Measurements from ENCODE around the gene AUH. TPM values are rescaled to one million over a fixed set of nuclear protein-coding genes. Genes with fewer than 3 reads are reported as not detected.

AUH gene
- total RNA-seq, 1 experiment from 2014 or later = 29.2 TPM

- Histone ChIP-seq H3K36me3 (ENCODE audit: insufficient read depth, low read length) (no peaks in the 10 kb centered on the region), H3K4me2 (ENCODE audit: low read depth, low read length, poor library complexity, severe bottlenecking) (no peak overlapping the region), H3K9me3 (ENCODE audit: low read length) (no peaks in the 10 kb centered on the region), H3K4me1 (ENCODE audit: low read length) (peaks cover 5% of the 10 kb centered on the region), H3K4me3 (ENCODE audit: low read length) (no peak overlapping the region), H2AFZ (ENCODE audit: low read length) (no peak overlapping the region), H4K20me1 (ENCODE audit: insufficient read depth, low read depth, low read length) (no peaks in the 10 kb centered on the region), H3K27me3 (ENCODE audit: low read length) (no peaks in the 10 kb centered on the region), H3K9ac (ENCODE audit: low read length) (no peak overlapping the region), H3K79me2 (ENCODE audit: low read length) (peaks cover 61% of the 10 kb centered on the region), H3K9me2 (replicated peaks; ENCODE audit: insufficient read depth, low read length) (no peaks in the 10 kb centered on the region), H3K27ac (ENCODE audit: low read length) (no peak overlapping the region)
- no peak for DNase-seq
Measured at GRCh38 chr9:91307279-91307678, 54.4 kb downstream of the AUH start.

GRCh38 chr9:91306296-91306630 lies 55.5 kb downstream of the AUH start:
- peaks cover 5% of the 10 kb centered on the region for H3K4me1 ChIP-seq (ENCODE audit: low read length)
- no peak overlapping the region for H3K27ac ChIP-seq (ENCODE audit: low read length)
- DNase-seq = no peak
- H3K36me3 ChIP-seq (ENCODE audit: insufficient read depth, low read length) = no peaks in the 10 kb centered on the region
- no peak overlapping the region for H3K4me3 ChIP-seq (ENCODE audit: low read length)
- no peaks in the 10 kb centered on the region for H3K9me2 ChIP-seq (replicated peaks; ENCODE audit: insufficient read depth, low read length)
- H3K27me3 ChIP-seq (ENCODE audit: low read length) = no peaks in the 10 kb centered on the region
- no peak overlapping the region for H3K9ac ChIP-seq (ENCODE audit: low read length)
- H2AFZ ChIP-seq (ENCODE audit: low read length) = no peak overlapping the region
- H3K4me2 ChIP-seq (ENCODE audit: low read depth, low read length, poor library complexity, severe bottlenecking) = no peak overlapping the region
- no peaks in the 10 kb centered on the region for H3K9me3 ChIP-seq (ENCODE audit: low read length)
- H4K20me1 ChIP-seq (ENCODE audit: insufficient read depth, low read depth, low read length) = no peaks in the 10 kb centered on the region
- peaks cover 61% of the 10 kb centered on the region for H3K79me2 ChIP-seq (ENCODE audit: low read length)

- Histone ChIP-seq H3K27me3 (ENCODE audit: low read length) (no peaks in the 10 kb centered on the region), H3K9me2 (replicated peaks; ENCODE audit: insufficient read depth, low read length) (no peaks in the 10 kb centered on the region), H3K4me3 (ENCODE audit: low read length) (no peak overlapping the region), H3K9me3 (ENCODE audit: low read length) (no peaks in the 10 kb centered on the region), H2AFZ (ENCODE audit: low read length) (no peak overlapping the region), H3K9ac (ENCODE audit: low read length) (no peak overlapping the region), H3K36me3 (ENCODE audit: insufficient read depth, low read length) (no peaks in the 10 kb centered on the region), H3K4me1 (ENCODE audit: low read length) (peaks cover 5% of the 10 kb centered on the region), H4K20me1 (ENCODE audit: insufficient read depth, low read depth, low read length) (no peaks in the 10 kb centered on the region), H3K4me2 (ENCODE audit: low read depth, low read length, poor library complexity, severe bottlenecking) (no peak overlapping the region), H3K79me2 (ENCODE audit: low read length) (peaks cover 61% of the 10 kb centered on the region), H3K27ac (ENCODE audit: low read length) (no peak overlapping the region)
- no peak for DNase-seq
Measured at GRCh38 chr9:91305596-91306295, 56.0 kb downstream of the AUH start.

GRCh38 chr9:91303741-91304415 lies 57.8 kb downstream of the AUH start:
- no peak overlapping the region for H2AFZ ChIP-seq (ENCODE audit: low read length)
- no peak overlapping the region for H3K9ac ChIP-seq (ENCODE audit: low read length)
- H3K27me3 ChIP-seq (ENCODE audit: low read length) = no peaks in the 10 kb centered on the region
- H3K79me2 ChIP-seq (ENCODE audit: low read length) = peaks cover 55% of the 10 kb centered on the region
- DNase-seq = no peak
- peaks cover 9% of the 10 kb centered on the region for H3K4me1 ChIP-seq (ENCODE audit: low read length)
- H4K20me1 ChIP-seq (ENCODE audit: insufficient read depth, low read depth, low read length) = no peaks in the 10 kb centered on the region
- no peak overlapping the region for H3K4me2 ChIP-seq (ENCODE audit: low read depth, low read length, poor library complexity, severe bottlenecking)
- no peak overlapping the region for H3K4me3 ChIP-seq (ENCODE audit: low read length)
- H3K9me3 ChIP-seq (ENCODE audit: low read length) = no peaks in the 10 kb centered on the region
- no peaks in the 10 kb centered on the region for H3K36me3 ChIP-seq (ENCODE audit: insufficient read depth, low read length)
- H3K27ac ChIP-seq (ENCODE audit: low read length) = no peak overlapping the region
- H3K9me2 ChIP-seq (replicated peaks; ENCODE audit: insufficient read depth, low read length) = no peaks in the 10 kb centered on the region

GRCh38 chr9:91302831-91303230 lies 58.9 kb downstream of the AUH start:
- no peaks in the 10 kb centered on the region for H3K9me3 ChIP-seq (ENCODE audit: low read length)
- H3K4me3 ChIP-seq (ENCODE audit: low read length) = no peak overlapping the region
- DNase-seq = no peak
- H3K9me2 ChIP-seq (replicated peaks; ENCODE audit: insufficient read depth, low read length) = no peaks in the 10 kb centered on the region
- no peak overlapping the region for H2AFZ ChIP-seq (ENCODE audit: low read length)
- peaks cover 50% of the 10 kb centered on the region for H3K79me2 ChIP-seq (ENCODE audit: low read length)
- no peaks in the 10 kb centered on the region for H3K27me3 ChIP-seq (ENCODE audit: low read length)
- H3K36me3 ChIP-seq (ENCODE audit: insufficient read depth, low read length) = no peaks in the 10 kb centered on the region
- no peak overlapping the region for H3K9ac ChIP-seq (ENCODE audit: low read length)
- H4K20me1 ChIP-seq (ENCODE audit: insufficient read depth, low read depth, low read length) = no peaks in the 10 kb centered on the region
- H3K27ac ChIP-seq (ENCODE audit: low read length) = no peak overlapping the region
- H3K4me1 ChIP-seq (ENCODE audit: low read length) = peaks cover 9% of the 10 kb centered on the region
- no peak overlapping the region for H3K4me2 ChIP-seq (ENCODE audit: low read depth, low read length, poor library complexity, severe bottlenecking)

- no peak overlapping the region for H3K9ac ChIP-seq (ENCODE audit: low read length)
- H3K4me1 ChIP-seq (ENCODE audit: low read length) = peaks cover 23% of the 10 kb centered on the region
- no peaks in the 10 kb centered on the region for H3K9me3 ChIP-seq (ENCODE audit: low read length)
- H2AFZ ChIP-seq (ENCODE audit: low read length) = no peak overlapping the region
- no peaks in the 10 kb centered on the region for H3K27me3 ChIP-seq (ENCODE audit: low read length)
- no peak overlapping the region for H3K4me2 ChIP-seq (ENCODE audit: low read depth, low read length, poor library complexity, severe bottlenecking)
- no peaks in the 10 kb centered on the region for H3K9me2 ChIP-seq (replicated peaks; ENCODE audit: insufficient read depth, low read length)
- H4K20me1 ChIP-seq (ENCODE audit: insufficient read depth, low read depth, low read length) = no peaks in the 10 kb centered on the region
- H3K27ac ChIP-seq (ENCODE audit: low read length) = no peak overlapping the region
- no peak overlapping the region for H3K4me3 ChIP-seq (ENCODE audit: low read length)
- H3K36me3 ChIP-seq (ENCODE audit: insufficient read depth, low read length) = no peaks in the 10 kb centered on the region
- no peak for DNase-seq
- peaks cover 35% of the 10 kb centered on the region for H3K79me2 ChIP-seq (ENCODE audit: low read length)
Measured at GRCh38 chr9:91301161-91301560, 60.6 kb downstream of the AUH start.

GRCh38 chr9:91298311-91298710 lies 63.4 kb downstream of the AUH start:
- Histone ChIP-seq H3K9me3 (ENCODE audit: low read length) (no peaks in the 10 kb centered on the region), H3K4me1 (ENCODE audit: low read length) (peaks cover 23% of the 10 kb centered on the region), H3K9ac (ENCODE audit: low read length) (no peak overlapping the region), H3K4me2 (ENCODE audit: low read depth, low read length, poor library complexity, severe bottlenecking) (no peak overlapping the region), H3K9me2 (replicated peaks; ENCODE audit: insufficient read depth, low read length) (no peaks in the 10 kb centered on the region), H3K36me3 (ENCODE audit: insufficient read depth, low read length) (peaks cover 14% of the 10 kb centered on the region), H3K27ac (ENCODE audit: low read length) (peak overlapping the region; percentile 2; the same call in 1 of the 2 replicates), H2AFZ (ENCODE audit: low read length) (no peak overlapping the region), H3K27me3 (ENCODE audit: low read length) (no peaks in the 10 kb centered on the region), H3K79me2 (ENCODE audit: low read length) (peaks cover 12% of the 10 kb centered on the region; the same call in 1 of the 2 replicates), H4K20me1 (ENCODE audit: insufficient read depth, low read depth, low read length) (no peaks in the 10 kb centered on the region), H3K4me3 (ENCODE audit: low read length) (no peak overlapping the region)
- no peak for DNase-seq

GRCh38 chr9:91297306-91297705 lies 64.4 kb downstream of the AUH start:
- H3K36me3 ChIP-seq (ENCODE audit: insufficient read depth, low read length) = peaks cover 18% of the 10 kb centered on the region
- no peaks in the 10 kb centered on the region for H4K20me1 ChIP-seq (ENCODE audit: insufficient read depth, low read depth, low read length)
- H3K9ac ChIP-seq (ENCODE audit: low read length) = no peak overlapping the region
- H3K4me1 ChIP-seq (ENCODE audit: low read length) = peaks cover 23% of the 10 kb centered on the region
- H2AFZ ChIP-seq (ENCODE audit: low read length) = no peak overlapping the region
- no peaks in the 10 kb centered on the region for H3K9me3 ChIP-seq (ENCODE audit: low read length)
- no peaks in the 10 kb centered on the region for H3K9me2 ChIP-seq (replicated peaks; ENCODE audit: insufficient read depth, low read length)
- no peak for DNase-seq
- H3K27ac ChIP-seq (ENCODE audit: low read length) = peak overlapping the region; percentile 69
- peaks cover 8% of the 10 kb centered on the region; the same call in 1 of the 2 replicates for H3K79me2 ChIP-seq (ENCODE audit: low read length)
- H3K27me3 ChIP-seq (ENCODE audit: low read length) = no peaks in the 10 kb centered on the region
- H3K4me3 ChIP-seq (ENCODE audit: low read length) = no peak overlapping the region
- H3K4me2 ChIP-seq (ENCODE audit: low read depth, low read length, poor library complexity, severe bottlenecking) = peak overlapping the region; percentile 47

Data from Karpas-422 (cell line).